LNCAP (cell line): Measurements from ENCODE around the gene MSL1.

ENCODE experiments used
- CTCF ChIP-seq: fragments of 450-650 bp; IDR thresholded peaks from 2 replicates; pipeline ENCODE4 v1.5.1; 2017; ENCODE audit warnings: mild to moderate bottlenecking

The MSL1 gene

GRCh38 chr17:40104594-40105486 is 16.9 kb upstream of the MSL1 start:
- no peak for TF ChIP-seq CTCF

DNA sequence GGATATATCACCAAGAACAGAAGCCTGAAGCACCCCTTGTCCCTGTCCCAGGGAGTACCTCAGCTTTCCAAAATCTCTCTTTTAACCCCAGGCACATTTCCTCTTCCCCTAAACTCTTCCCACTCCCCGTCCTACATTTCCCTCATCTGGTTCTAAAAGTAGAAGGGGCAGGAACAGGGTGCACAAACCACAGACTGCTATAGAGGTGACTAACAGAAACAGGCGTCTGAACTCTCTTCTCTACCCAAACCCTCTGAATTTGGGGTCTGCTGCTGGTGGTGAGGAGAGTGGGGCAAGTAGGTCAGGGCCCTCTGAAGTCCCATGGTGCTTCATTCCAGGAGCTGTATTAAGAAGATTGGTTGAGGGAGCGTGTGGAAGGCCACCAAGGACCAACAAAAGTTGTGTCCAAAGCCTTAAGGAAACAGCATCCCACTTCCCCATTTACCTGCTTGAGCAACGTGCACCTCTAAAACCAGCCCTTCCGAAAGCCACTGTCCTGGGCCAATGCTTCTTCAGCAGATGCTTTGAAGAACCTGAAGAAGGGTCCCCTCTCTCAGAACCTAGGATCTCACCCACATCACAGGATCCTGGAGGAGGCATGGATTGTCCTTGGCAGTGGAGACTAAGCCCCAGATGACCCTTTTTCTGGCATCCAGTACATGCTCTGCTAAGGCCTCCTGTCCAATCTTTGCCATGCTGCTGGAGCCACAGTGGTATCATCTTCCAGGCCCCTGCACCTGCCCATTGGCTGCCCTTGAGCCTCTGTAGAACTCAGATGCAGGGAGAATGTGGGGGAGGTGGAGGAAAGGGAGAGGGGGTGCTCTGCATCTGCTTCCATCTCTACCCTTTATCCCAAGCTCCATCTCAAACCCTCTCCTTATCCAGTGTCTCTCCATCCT is 15.7 kb upstream of the MSL1 start:
- no peak for TF ChIP-seq CTCF

- TF ChIP-seq CTCF, result no peak
Observed at GRCh38 chr17:40106760-40107521, 14.8 kb upstream of the MSL1 start.

GRCh38 chr17:40107522-40108174 is 14.1 kb upstream of the MSL1 start:
- no peak for TF ChIP-seq CTCF

DNA sequence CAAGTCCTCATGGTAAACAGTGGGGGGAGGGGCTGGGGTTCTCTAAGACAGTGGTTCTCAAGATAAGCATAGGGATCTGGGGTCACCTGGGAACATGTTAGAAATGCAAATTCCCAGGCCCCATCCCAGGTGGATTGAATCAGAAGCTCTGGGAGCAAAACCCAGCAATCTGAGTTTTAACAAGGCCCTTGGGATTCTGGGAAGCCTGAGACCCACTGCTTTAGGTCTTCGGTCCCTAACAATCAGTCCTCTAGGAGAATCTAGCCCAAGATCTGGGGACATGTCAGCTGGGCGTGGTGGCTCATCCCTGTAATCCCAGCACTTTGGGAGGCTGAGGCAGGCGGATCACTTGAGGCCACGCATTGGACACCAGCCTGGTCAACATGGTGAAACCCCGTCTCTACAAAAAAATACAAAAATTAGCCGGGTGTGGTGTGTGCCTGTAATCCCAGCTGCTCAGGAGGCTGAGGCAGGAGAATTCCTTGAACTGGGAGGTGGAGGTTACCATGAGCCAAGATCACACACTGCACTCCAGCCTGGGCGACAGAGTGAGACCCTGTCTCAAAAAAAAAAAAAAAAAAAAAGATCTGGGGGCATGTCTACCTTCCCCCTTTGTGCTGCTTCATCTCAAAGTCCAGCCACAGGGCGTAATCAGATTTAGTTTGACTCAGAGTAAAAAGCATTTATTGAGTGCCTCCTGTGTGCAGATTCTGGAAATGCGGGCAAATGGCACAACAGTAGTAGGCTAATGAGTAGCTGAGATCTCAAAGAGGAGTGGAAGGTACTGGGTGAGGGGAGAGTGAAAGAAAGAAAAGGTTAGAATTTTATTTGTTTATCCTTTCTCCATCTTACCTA is 12.6 kb upstream of the MSL1 start:
- TF ChIP-seq CTCF, result no peak

DNA sequence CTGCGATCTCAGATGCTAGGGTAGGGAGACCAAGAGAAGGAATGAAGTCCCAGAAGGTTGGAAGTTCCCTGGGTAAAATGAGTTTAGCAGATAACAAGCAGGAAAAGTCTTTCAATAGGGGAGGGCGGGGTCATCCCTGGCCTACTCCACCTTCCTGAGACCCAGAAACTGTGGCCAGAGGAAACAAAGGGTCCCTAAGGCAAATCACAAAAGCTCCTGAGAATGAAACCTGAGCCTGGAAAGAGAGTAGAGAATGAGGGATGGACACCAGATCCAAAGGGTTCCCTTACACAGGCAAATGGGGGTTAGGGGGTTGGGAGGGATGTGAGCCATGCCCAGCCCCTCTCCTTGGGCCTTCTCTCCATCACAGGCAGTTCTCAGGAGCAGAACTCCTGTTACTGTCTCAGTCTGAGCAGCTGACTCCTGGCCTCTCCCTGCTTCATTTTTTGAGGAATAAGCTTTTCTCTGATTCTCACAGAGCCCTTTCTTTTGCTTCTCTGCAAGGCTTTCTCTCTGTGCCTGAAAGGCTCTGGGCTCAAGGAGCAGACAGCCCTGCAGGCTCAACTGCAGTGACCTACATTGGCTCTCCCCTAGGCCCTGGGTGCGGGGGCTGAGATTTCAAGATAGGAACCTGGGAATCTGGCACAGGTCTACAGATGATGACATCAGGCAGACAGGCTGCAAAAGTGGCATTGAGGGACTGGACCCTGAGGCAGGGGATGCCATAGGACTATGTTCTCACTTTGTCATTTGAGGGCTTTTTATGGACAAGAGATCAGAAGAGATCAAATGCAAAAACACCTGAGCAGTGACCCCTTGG is 11.5 kb upstream of the MSL1 start:
- TF ChIP-seq CTCF, result no peak
